Coronary artery (tissue), 2 donors: Measurements from ENCODE around the gene KRTAP3-1.

Source experiments
- DNase-seq: peaks from one replicate; pipeline ENCODE4 v3.0.0-alpha.2; 2017; ENCODE audit warnings: low spot score
- H3K27ac ChIP-seq, 2 donors: fragments of 200-600 bp; sonication (generic); one replicate each; pipeline ENCODE4 v1.5.1; 2016 to 2019
- H3K4me3 ChIP-seq: fragments of 200-600 bp; sonication (generic); 2 replicates; pipeline ENCODE4 v1.5.1; 2016; ENCODE audit warnings: mild to moderate bottlenecking, moderate library complexity
- TF ChIP-seq, protein P1 (sequence below): fragments of 200-600 bp; sonication (generic); IDR thresholded peaks from one replicate; pipeline ENCODE4 v1.5.1; 2019; ENCODE audit warnings: antibody characterized with exemption

KRTAP3-1 gene

DNA sequence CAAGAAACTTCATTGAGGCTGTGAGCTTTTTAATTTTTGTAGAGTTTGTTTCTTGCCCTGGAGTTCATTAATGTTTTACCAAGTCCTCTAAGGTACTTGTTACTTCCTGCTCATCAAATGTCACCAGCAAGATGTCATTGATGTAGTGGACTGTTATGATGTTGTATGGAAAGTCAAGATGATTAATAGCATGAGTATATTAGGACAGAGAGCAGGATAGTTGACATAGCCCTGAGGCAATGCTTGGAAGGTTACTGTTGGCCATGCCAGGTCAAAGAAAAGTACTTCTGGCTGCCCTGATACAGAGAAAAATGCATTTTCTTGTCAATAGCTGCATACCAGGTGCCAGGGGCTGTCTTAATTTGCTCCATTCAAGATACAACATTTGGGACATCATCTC, 11.4 kb upstream of the KRTAP3-1 start:
- H3K4me3 ChIP-seq: no peak overlapping the region
- DNase-seq: no peak
- H3K27ac ChIP-seq: no peak overlapping the region
- TF ChIP-seq, protein P1, sequence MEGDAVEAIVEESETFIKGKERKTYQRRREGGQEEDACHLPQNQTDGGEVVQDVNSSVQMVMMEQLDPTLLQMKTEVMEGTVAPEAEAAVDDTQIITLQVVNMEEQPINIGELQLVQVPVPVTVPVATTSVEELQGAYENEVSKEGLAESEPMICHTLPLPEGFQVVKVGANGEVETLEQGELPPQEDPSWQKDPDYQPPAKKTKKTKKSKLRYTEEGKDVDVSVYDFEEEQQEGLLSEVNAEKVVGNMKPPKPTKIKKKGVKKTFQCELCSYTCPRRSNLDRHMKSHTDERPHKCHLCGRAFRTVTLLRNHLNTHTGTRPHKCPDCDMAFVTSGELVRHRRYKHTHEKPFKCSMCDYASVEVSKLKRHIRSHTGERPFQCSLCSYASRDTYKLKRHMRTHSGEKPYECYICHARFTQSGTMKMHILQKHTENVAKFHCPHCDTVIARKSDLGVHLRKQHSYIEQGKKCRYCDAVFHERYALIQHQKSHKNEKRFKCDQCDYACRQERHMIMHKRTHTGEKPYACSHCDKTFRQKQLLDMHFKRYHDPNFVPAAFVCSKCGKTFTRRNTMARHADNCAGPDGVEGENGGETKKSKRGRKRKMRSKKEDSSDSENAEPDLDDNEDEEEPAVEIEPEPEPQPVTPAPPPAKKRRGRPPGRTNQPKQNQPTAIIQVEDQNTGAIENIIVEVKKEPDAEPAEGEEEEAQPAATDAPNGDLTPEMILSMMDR: no peak

DNA sequence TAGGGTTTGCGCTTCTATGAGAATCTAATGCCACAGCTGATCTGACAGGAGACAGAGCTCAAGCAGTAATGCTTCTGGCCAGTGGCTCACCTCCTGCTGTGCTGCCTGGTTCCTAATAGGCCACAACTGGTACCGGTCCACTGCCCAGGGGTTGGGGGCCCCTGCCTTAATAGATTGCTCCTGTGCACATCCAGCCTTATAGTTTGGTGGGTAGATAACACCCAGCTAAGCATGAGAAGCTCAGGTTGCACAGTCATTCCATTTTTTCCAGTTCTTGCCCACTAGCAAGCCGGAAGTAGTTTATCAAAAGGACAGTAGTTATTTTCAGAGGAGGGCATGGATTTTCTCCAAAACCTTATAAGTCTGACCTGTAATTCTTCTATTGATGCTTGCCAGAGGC, 10.5 kb upstream of the KRTAP3-1 start:
- TF ChIP-seq, protein P1: no peak
- H3K27ac ChIP-seq: no peak overlapping the region
- no peak overlapping the region for H3K4me3 ChIP-seq

DNA sequence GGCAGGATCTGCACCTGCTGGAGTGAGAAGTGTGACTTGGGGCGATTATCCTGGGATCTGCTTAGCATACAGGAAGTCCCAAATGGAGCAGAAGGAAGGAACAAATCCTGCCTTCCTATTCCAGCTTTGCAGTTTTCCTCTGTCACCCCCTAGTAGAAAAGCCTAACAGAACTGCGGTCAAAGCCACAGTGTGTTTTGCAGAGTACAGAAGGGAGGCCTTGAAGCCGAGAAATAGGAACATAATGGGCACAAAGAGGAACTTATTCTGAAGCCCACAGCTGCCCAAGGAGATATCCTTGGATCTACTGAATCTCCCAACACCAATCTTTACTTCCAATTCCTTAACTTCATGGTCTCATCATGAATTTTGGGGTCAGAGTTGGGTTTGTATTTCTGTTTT, 9.6 kb upstream of the KRTAP3-1 start:
- Histone ChIP-seq H3K4me3 (no peak overlapping the region), H3K27ac (no peak overlapping the region)
- no peak for DNase-seq
- TF ChIP-seq, protein P1: no peak

More for the DNA sequence above, 10.5 kb upstream of the KRTAP3-1 start:
- DNase-seq: no peak

DNA sequence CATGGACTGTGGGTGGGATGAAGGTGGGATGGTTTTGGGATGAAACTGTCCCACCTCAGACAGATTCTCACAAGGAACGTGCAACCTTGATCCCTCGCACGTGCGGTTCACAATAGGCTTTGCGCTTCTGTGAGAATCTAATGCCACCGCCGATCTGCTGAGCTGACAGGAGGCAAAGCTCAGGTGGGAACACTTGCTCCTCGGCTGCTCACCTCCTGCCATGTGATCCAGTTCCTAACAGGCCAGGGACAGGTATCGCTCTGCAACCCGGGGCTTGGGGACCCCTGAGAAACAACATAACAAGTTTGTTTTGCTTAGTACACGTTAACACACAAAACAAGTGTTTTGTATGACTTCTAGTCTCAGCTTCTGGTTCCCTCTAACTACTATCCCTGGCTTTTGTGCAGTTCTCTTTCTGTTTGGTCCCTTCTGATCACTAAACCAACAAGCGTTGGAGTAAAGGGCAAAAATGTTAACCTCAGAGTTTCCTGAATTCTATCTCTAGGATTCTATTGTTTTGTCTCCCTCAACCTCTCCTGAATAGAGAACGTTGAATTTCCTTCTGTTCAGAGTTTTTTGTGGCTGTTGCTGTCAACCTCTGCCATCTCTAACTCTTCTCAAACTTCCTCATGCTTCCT, 7.8 kb upstream of the KRTAP3-1 start:
- no peak overlapping the region for H3K27ac ChIP-seq
- no peak for DNase-seq
- H3K4me3 ChIP-seq: no peak overlapping the region
- TF ChIP-seq, protein P1: no peak

DNA sequence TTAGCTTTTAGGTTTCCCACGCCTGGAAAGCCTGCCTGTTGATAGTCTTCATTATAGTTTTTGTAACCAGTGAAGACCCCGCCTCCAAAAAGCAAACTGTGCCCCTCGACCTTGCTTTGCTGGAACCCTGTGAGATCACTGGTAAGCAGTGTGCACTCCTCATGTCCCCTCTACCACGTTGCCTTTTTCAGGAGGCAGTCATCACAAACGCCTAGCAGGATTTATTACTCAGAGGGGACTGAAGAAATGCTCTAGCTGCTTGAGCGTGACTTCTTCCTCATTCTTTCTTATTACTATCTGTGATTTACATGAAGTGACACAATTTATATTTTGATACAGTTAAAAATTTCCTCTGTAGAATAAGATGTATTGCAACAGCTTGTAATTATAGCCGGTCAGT, 6.5 kb upstream of the KRTAP3-1 start:
- TF ChIP-seq, protein P1: no peak
- DNase-seq: no peak
- H3K27ac ChIP-seq: no peak overlapping the region
- H3K4me3 ChIP-seq: no peak overlapping the region

DNA sequence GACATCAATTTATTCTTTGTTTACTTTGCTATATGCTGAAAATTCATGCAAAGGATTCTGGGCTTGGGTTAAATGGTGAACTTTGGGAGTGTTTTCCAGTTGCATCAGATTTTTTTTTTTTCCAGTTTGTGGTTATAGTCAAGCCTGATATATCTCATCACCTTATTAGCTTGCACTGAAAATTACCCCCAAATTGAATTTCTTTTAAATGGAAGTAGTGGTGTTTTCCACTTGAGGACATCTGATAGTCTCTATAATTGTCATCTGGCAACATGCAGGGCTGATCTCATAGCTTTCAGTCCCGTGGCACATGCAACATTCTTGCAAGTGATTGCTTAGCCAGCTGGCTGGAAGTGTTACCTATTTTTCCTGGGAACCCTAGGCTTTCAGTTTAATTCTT, 4.7 kb upstream of the KRTAP3-1 start:
- Histone ChIP-seq H3K4me3 (no peak overlapping the region), H3K27ac (no peak overlapping the region)
- no peak for DNase-seq
- TF ChIP-seq, protein P1: no peak

DNA sequence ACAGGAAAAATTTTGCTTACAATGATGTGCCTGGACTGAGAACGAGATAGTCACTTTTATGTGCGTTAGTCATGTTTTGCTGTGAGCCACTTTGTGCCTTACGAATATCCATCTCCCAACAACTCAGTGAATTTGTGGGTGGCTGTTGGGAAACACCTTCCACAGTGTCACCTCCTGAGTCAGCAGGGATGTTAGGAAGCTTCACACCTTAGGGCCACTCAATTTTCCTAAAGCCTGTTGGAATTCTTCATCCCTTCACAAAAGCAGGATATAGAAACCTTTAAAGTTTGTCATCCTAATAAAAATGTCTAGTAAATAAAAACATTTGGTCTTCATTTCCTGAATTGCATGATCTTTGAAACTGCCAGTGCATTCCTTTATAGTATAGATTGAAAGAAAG, 4.3 kb upstream of the KRTAP3-1 start:
- DNase-seq: no peak
- Histone ChIP-seq H3K27ac (no peak overlapping the region), H3K4me3 (no peak overlapping the region)
- TF ChIP-seq, protein P1: no peak
